Keratinocyte (primary cell): ENCODE data around the gene CDCA3. TPM values are rescaled to one million over a fixed set of nuclear protein-coding genes. Genes with fewer than 3 reads are reported as not detected.
A peak's percentile ranks its signal among the peaks of the same experiment; 100 is the strongest.

Source experiments
- DNase-seq: peaks from one replicate; pipeline ENCODE4 v3.0.0-alpha.2; 2011; ENCODE audit warnings: low read depth, missing footprints, low spot score
- FAIRE-seq: peaks from 2 replicates; lab custom pipeline; 2011; peaks lifted over from hg19 to GRCh38; lab: Jason Lieb, UNC
- H2AFZ ChIP-seq: 2 replicates; pipeline ENCODE4 v1.6.0; 2012; ENCODE audit warnings: low read length, control low read depth, inconsistent platforms; ENCODE audit not compliant: control insufficient read depth
- H3K27ac ChIP-seq: 2 replicates; pipeline ENCODE4 v1.5.1; 2011; ENCODE audit warnings: low read length; ENCODE audit not compliant: control insufficient read depth, insufficient read depth
- H3K27me3 ChIP-seq: 3 replicates; pipeline ENCODE4 v1.6.0; 2011; ENCODE audit warnings: low read length; ENCODE audit not compliant: control insufficient read depth, insufficient read depth; ENCODE audit errors: extremely low read depth
- H3K36me3 ChIP-seq, 2 experiments: 2 replicates in 1 of 2; 3 replicates in 1 of 2; pipeline ENCODE4 v1.5.1; 2011; ENCODE audit warnings: low read length in 2 of 2, mild to moderate bottlenecking in 1 of 2; ENCODE audit not compliant: control insufficient read depth in 2 of 2, insufficient read depth in 2 of 2; ENCODE audit errors: extremely low read depth in 1 of 2
- H3K4me1 ChIP-seq: 3 replicates; pipeline ENCODE4 v1.5.1; 2011; ENCODE audit warnings: low read length; ENCODE audit not compliant: control insufficient read depth, insufficient read depth; ENCODE audit errors: extremely low read depth
- H3K4me2 ChIP-seq: 3 replicates; pipeline ENCODE4 v1.6.0; 2011; ENCODE audit warnings: low read depth, low read length; ENCODE audit not compliant: control insufficient read depth, insufficient read depth; ENCODE audit errors: extremely low read depth
- H3K4me3 ChIP-seq, 3 experiments: fragments of 200-600 bp in 1 of 3; sonication (generic) in 1 of 3; 2 replicates in 2 of 3; 3 replicates in 1 of 3; pipeline ENCODE4 v1.5.1; 2011 to 2016; ENCODE audit warnings: low read length in 3 of 3, mild to moderate bottlenecking in 3 of 3, control low read depth in 2 of 3, inconsistent platforms in 1 of 3, low read depth in 1 of 3, mixed read lengths in 1 of 3, mixed run types in 1 of 3, moderate library complexity in 1 of 3; ENCODE audit not compliant: control insufficient read depth in 2 of 3, insufficient read depth in 2 of 3; ENCODE audit errors: extremely low read depth in 1 of 3
- H3K79me2 ChIP-seq: 2 replicates; pipeline ENCODE4 v1.6.0; 2012; ENCODE audit warnings: low read length; ENCODE audit not compliant: control insufficient read depth, insufficient read depth
- H3K9ac ChIP-seq: 3 replicates; pipeline ENCODE4 v1.6.0; 2011; ENCODE audit warnings: low read length; ENCODE audit not compliant: control insufficient read depth, insufficient read depth; ENCODE audit errors: extremely low read depth
- H3K9me1 ChIP-seq: 3 replicates; pipeline ENCODE4 v1.6.0; 2011; ENCODE audit warnings: low read length; ENCODE audit not compliant: control insufficient read depth, insufficient read depth; ENCODE audit errors: extremely low read depth
- H3K9me3 ChIP-seq: 2 replicates; pipeline ENCODE4 v1.5.1; 2012; ENCODE audit warnings: low read depth, low read length; ENCODE audit not compliant: control insufficient read depth
- H4K20me1 ChIP-seq: 3 replicates; pipeline ENCODE4 v1.6.0; 2011; ENCODE audit warnings: low read length; ENCODE audit not compliant: control insufficient read depth, insufficient read depth; ENCODE audit errors: extremely low read depth
- CTCF ChIP-seq, 3 experiments: IDR thresholded peaks in 1 of 3; conservative IDR thresholded peaks in 1 of 3; optimal IDR thresholded peaks in 1 of 3; 2 replicates in 2 of 3; 3 replicates in 1 of 3; pipeline versions ENCODE3 to v1.5.1; 2011; ENCODE audit warnings: low read length in 3 of 3, mild to moderate bottlenecking in 3 of 3, moderate library complexity in 2 of 3, control low read depth in 1 of 3, inconsistent platforms in 1 of 3; ENCODE audit not compliant: insufficient read depth in 2 of 3; ENCODE audit errors: extremely low read depth in 1 of 3
- EZH2 ChIP-seq: IDR thresholded peaks from one replicate; pipeline ENCODE4 v1.6.1; 2012; ENCODE audit warnings: inconsistent platforms, mild to moderate bottlenecking, low read length, moderate library complexity
- dilution Hi-C: fragments of 300-500 bp; cut with MboI; formaldehyde crosslinking; loops from one replicate; pipeline ENCODE4 v1.7.0; 2020; ENCODE audit warnings: low sequenced_read_pairs; ENCODE audit not compliant: extremely low pct_ligation_motif_present
- polyA plus RNA-seq, 5 experiments: library from polyadenylated mRNA; depleted of rRNA in 3 of 5; stranded (reverse) in 3 of 5; stranded (forward) in 1 of 5; unstranded in 1 of 5; fragments of >200 nt; gene quantifications; 1 replicate in 1 of 5; 2 replicates in 3 of 5; 3 replicates in 1 of 5; pipeline versions ENCODE4 v1.2.1 to v1.2.3, GENCODE V29; 2011 to 2012; ENCODE audit warnings: missing spikeins in 2 of 5, low read depth in 1 of 5, low replicate concordance in 1 of 5

Gene CDCA3
- polyA plus RNA-seq, 1 donor (not counting 4 experiments of a cell fraction or from before 2014, with no cell fraction given) = 15.0 TPM

- Histone ChIP-seq H3K36me3 (peaks cover 17 to 38% of the 10 kb centered on the region in 2 experiments), H3K79me2 (peaks cover 41% of the 10 kb centered on the region)
- dilution Hi-C loops = no loop called here
Measured at GRCh38 chr12:6851921-6852650, 1.0 kb upstream of the CDCA3 start, which contains the start of gene USP5. TSS of gene USP5 (plus strand) at chr12:6852150. CDS start at chr12:6852180, 30 bp downstream.

GRCh38 chr12:6850796-6851152, 312 bp downstream of the CDCA3 start:
- dilution Hi-C loops = no loop called here
- no peaks in the 10 kb centered on the region for H3K9me1 ChIP-seq
- H3K4me1 ChIP-seq = peaks cover 21% of the 10 kb centered on the region
- H3K9ac ChIP-seq = peak overlapping the region; percentile 92
- TF ChIP-seq EZH2 (no peak), CTCF (optimal IDR thresholded peaks at IDR 0.05 in 1 of 3, IDR thresholded peaks at IDR 0.05 in 1 of 3, conservative IDR thresholded peaks at IDR 0.05 in 1 of 3; ENCODE audit: extremely low read depth in 1 of 3, insufficient read depth in 2 of 3, low read length in 3 of 3) (no peak)
- peak overlapping the region; percentile 72 to 99 (median 95) for H3K4me3 ChIP-seq
- no peaks in the 10 kb centered on the region for H4K20me1 ChIP-seq
- H3K9me3 ChIP-seq = no peaks in the 10 kb centered on the region
- FAIRE-seq (no peak), DNase-seq (no peak)
- peak overlapping the region; percentile 73 for H2AFZ ChIP-seq
- H3K27me3 ChIP-seq = no peaks in the 10 kb centered on the region
- H3K79me2 ChIP-seq = peaks cover 40% of the 10 kb centered on the region
- peak overlapping the region; percentile 94 for H3K4me2 ChIP-seq
- peak overlapping the region; percentile 91 for H3K27ac ChIP-seq
- H3K36me3 ChIP-seq = peaks cover 11 to 41% of the 10 kb centered on the region in 2 experiments

More at GRCh38 chr12:6851921-6852650, 1.0 kb upstream of the CDCA3 start, which contains the start of gene USP5:
- peak; percentile 96 for DNase-seq
- FAIRE-seq = peak; percentile 66
- Histone ChIP-seq H3K4me2 (peak within 1 kb of the TSS; percentile 94), H3K9ac (peak within 1 kb of the TSS; percentile 92), H3K27me3 (no peaks in the 10 kb centered on the region), H3K4me3 (peak within 1 kb of the TSS; percentile 72 to 99 (median 95)), H4K20me1 (no peaks in the 10 kb centered on the region), H3K4me1 (peaks cover 21% of the 10 kb centered on the region), H2AFZ (peak within 1 kb of the TSS; percentile 100), H3K27ac (peak within 1 kb of the TSS; percentile 91), H3K9me3 (no peaks in the 10 kb centered on the region), H3K9me1 (no peaks in the 10 kb centered on the region)
- TF ChIP-seq CTCF (optimal IDR thresholded peaks at IDR 0.05 in 1 of 3, IDR thresholded peaks at IDR 0.05 in 1 of 3, conservative IDR thresholded peaks at IDR 0.05 in 1 of 3; ENCODE audit: extremely low read depth in 1 of 3, insufficient read depth in 2 of 3, low read length in 3 of 3) (no peak), EZH2 (no peak)
